Thoracic aorta (tissue), 2 donors: ENCODE results near the gene MB21D2. TPM values are rescaled to one million over a fixed set of nuclear protein-coding genes. Genes with fewer than 3 reads are reported as not detected.

Experiments
- ATAC-seq: fragments of 150-250 bp; one replicate; pipeline ENCODE4 v1.8.0; 2017; ENCODE audit warnings: low read depth; ENCODE audit not compliant: insufficient number of reproducible peaks, low FRiP score
- DNase-seq: peaks from one replicate; pipeline ENCODE4 v3.0.0-alpha.2; 2020; ENCODE audit warnings: low spot score
- H3K27ac ChIP-seq, 2 donors: fragments of 200-600 bp; sonication (generic); 1 replicate in 1 of 2; 2 replicates in 1 of 2; pipeline ENCODE4 v1.5.1; 2016; ENCODE audit warnings: mild to moderate bottlenecking in 2 of 2, moderate library complexity in 2 of 2
- H3K27me3 ChIP-seq: fragments of 200-600 bp; sonication (generic); replicated peaks from 2 replicates; pipeline ENCODE4 v1.6.0; 2016; ENCODE audit warnings: mild to moderate bottlenecking; ENCODE audit not compliant: insufficient read depth
- H3K36me3 ChIP-seq: fragments of 200-600 bp; sonication (generic); one replicate; pipeline ENCODE4 v1.5.1; 2016
- H3K4me1 ChIP-seq, 2 donors: fragments of 200-600 bp; sonication (generic); 1 replicate in 1 of 2; 2 replicates in 1 of 2; pipeline versions ENCODE4 v1.5.1 to v1.6.0; 2016; ENCODE audit warnings: low read depth in 2 of 2, mild to moderate bottlenecking in 1 of 2; ENCODE audit not compliant: control insufficient read depth in 1 of 2
- H3K4me3 ChIP-seq: fragments of 200-600 bp; sonication (generic); 2 replicates; pipeline ENCODE4 v1.5.1; 2016; ENCODE audit warnings: mild to moderate bottlenecking
- H3K9me3 ChIP-seq: fragments of 200-600 bp; sonication (generic); 2 replicates; pipeline ENCODE4 v1.5.1; 2016
- total RNA-seq, 2 donors: library from RNA; depleted of rRNA; stranded (reverse); fragments of >200 nt; gene quantifications; one replicate each; pipeline versions ENCODE4 v1.1.0 to v1.2.3, GENCODE V29; 2016
- TF ChIP-seq, protein P1 (sequence below): fragments of 200-600 bp; sonication (generic); IDR thresholded peaks from one replicate; pipeline ENCODE4 v1.5.1; 2019; ENCODE audit warnings: antibody characterized with exemption

Gene MB21D2
- total RNA-seq, 2 donors from 2014 or later = 4.9 to 6.4 TPM

DNA sequence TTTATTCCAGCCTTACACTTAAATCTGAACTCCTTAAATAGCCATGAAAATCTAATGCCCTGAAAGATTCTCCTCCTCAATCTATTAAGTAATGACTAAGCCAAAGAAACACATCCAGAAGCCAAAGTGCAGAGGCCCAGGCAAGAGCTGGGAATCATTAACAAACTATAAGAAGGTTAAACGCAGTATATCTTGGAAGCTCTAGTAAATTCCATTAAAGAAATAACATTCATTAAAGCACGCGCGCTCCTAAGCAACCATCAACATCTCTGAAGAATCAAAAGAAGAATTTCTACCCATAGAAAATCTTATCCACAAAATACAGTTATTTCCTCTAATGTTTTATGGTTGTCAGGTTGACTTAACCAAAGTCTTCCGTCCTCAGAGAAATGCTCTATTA lies 29.5 kb downstream of the MB21D2 start:
- Histone ChIP-seq H3K27ac (no peak overlapping the region), H3K4me3 (no peak overlapping the region), H3K27me3 (no peaks in the 10 kb centered on the region), H3K36me3 (no peaks in the 10 kb centered on the region), H3K4me1 (peaks cover 10 to 42% of the 10 kb centered on the region in 2 donors), H3K9me3 (no peaks in the 10 kb centered on the region)
- TF ChIP-seq, protein P1, sequence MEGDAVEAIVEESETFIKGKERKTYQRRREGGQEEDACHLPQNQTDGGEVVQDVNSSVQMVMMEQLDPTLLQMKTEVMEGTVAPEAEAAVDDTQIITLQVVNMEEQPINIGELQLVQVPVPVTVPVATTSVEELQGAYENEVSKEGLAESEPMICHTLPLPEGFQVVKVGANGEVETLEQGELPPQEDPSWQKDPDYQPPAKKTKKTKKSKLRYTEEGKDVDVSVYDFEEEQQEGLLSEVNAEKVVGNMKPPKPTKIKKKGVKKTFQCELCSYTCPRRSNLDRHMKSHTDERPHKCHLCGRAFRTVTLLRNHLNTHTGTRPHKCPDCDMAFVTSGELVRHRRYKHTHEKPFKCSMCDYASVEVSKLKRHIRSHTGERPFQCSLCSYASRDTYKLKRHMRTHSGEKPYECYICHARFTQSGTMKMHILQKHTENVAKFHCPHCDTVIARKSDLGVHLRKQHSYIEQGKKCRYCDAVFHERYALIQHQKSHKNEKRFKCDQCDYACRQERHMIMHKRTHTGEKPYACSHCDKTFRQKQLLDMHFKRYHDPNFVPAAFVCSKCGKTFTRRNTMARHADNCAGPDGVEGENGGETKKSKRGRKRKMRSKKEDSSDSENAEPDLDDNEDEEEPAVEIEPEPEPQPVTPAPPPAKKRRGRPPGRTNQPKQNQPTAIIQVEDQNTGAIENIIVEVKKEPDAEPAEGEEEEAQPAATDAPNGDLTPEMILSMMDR = no peak
- no peak for DNase-seq
- ATAC-seq = no peak

DNA sequence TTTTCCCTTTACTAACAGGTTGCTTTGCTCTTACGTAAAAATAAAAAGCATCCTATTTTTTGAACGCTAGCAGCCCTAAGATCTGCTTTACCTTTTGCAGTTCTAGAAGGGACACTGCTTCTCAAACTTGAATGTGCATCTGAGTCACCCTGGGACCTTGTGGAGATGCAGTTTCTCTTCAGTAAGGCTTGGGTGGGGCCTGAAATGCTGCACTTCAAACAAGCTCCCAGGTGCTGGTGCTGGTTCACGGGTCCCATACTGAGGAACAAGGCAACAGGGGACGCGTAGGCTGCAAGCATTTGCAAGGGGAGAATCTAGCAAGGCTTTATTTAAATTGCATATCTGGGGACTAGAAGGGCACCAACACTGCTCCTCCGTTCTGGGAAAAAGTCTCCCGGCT lies 30.0 kb downstream of the MB21D2 start:
- Histone ChIP-seq H3K27me3 (no peaks in the 10 kb centered on the region), H3K4me1 (peaks cover 10 to 37% of the 10 kb centered on the region in 2 donors), H3K4me3 (no peak overlapping the region), H3K27ac (no peak overlapping the region), H3K36me3 (no peaks in the 10 kb centered on the region), H3K9me3 (no peaks in the 10 kb centered on the region)
- DNase-seq = no peak
- TF ChIP-seq, protein P1 = no peak
- no peak for ATAC-seq

DNA sequence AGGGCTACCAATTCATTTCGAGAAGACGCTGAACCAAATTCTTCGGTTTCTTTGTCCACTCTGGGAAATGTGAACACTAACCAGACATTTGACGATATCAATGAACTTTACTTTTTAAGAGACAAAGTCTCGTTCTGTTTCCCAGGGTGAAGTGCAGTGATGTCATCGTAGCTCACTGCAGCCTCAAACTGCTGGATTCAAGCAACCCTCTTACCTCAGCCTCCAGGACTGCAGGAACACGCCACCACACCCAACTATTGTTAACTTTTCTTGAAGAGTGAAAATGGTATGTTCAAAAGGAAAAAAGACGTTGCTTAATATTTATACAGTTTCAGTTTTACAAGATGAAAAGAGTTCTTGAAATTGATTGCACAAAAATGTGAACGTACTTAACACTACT lies 30.6 kb downstream of the MB21D2 start:
- ATAC-seq (no peak), DNase-seq (no peak)
- TF ChIP-seq, protein P1 = no peak
- Histone ChIP-seq H3K4me1 (peaks cover 10 to 32% of the 10 kb centered on the region in 2 donors), H3K27me3 (no peaks in the 10 kb centered on the region), H3K4me3 (peak overlapping the region; percentile 22), H3K9me3 (no peaks in the 10 kb centered on the region), H3K27ac (no peak overlapping the region), H3K36me3 (no peaks in the 10 kb centered on the region)

DNA sequence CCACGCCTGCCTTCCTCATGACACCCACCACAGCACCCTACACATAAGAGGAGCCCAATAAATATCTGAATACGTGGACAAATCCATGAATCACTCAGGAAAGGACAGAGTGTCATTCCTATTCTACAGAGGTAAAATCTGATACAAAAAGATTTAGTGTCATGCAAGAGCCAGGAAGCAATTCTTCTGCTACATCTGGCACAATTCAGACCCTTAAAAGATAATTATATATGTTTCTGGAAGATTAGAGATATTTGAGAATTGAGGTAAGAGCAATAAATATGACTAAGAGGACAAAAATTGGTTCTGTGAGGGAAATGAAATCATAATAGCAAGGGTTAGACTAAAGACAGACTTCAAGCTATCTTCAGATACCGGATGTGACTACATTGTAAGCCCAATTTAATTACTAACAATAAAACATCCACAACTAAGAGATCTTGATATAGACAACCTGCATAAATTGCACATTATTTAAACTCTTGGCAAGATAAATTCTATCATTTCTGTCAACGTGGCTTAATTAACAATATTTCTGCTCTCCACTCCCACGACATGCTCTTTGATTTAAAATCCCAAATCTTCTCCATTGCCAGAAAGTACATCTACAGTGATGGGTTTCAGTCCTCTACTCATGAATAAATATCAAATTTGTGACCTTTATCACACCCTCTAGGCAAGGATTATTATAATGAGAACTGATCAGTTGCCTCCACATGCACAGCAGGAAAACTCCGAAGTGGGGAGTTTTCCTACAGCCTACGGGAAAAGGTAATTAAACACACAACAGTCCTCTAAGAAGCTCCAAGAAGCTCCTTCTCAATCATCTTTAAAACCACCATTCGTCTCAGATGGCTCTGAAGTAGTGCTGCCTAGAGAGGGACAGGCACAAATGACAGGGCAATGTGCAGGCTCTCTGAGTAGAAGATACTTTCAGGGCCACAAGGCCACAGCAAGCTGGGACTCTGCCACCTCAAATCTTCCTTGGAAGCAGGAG lies 32.6 kb downstream of the MB21D2 start:
- Histone ChIP-seq H3K27ac (no peak overlapping the region), H3K27me3 (no peaks in the 10 kb centered on the region), H3K9me3 (no peaks in the 10 kb centered on the region), H3K4me3 (no peak overlapping the region), H3K4me1 (peaks cover 8 to 28% of the 10 kb centered on the region in 2 donors), H3K36me3 (no peaks in the 10 kb centered on the region)
- no peak for DNase-seq
- TF ChIP-seq, protein P1 = no peak
- ATAC-seq = no peak

DNA sequence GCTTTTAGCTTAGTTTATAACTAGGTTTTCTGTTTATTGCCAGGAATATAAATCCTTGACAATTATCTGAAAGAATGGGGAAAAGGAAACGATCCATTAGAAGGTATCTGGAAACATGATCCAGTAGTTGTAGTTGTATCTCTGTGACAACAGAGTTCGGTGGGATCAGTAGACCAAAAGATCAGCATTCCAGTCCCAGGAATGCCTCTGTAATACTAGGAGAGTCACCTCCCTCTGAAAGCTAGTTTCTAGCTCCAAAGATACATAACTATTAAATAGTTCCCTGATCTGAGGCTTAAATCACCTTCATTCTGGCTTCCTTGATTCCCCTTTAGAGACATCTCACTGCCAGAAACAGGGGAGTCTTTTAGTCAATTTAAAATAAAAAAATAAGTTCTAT lies 34.1 kb downstream of the MB21D2 start:
- H3K4me1 ChIP-seq = peaks cover 3 to 23% of the 10 kb centered on the region in 2 donors
- H3K27ac ChIP-seq = no peak overlapping the region
- H3K4me3 ChIP-seq = no peak overlapping the region
- no peak for ATAC-seq
- no peaks in the 10 kb centered on the region for H3K36me3 ChIP-seq
- DNase-seq = no peak
- TF ChIP-seq, protein P1 = no peak
- no peaks in the 10 kb centered on the region for H3K27me3 ChIP-seq
- no peaks in the 10 kb centered on the region for H3K9me3 ChIP-seq
